ENCODE measurements around the gene DNAJB11.

GRCh38 chr3:186570941-186571643, 572 bp downstream of the DNAJB11 start:
- TF ChIP-seq POLR2A (IDR thresholded peaks at IDR 0.05) (no peak), CTCF (IDR thresholded peaks at IDR 0.05) (no peak)
